BJ (cell line): ENCODE results near the gene C1QTNF12. TPM values are rescaled to one million over a fixed set of nuclear protein-coding genes. Genes with fewer than 3 reads are reported as not detected.

Experiments
- CTCF ChIA-PET: fragments of 350-600 bp; formaldehyde crosslinking; extraction: SDS; loops from one replicate; lab custom pipeline; 2021; ENCODE audit warnings: antibody characterized with exemption, inconsistent platforms; lab: Yijun Ruan, JAX
- POLR2A ChIA-PET: fragments of 300-600 bp; sonication (Branson Sonifier 250); formaldehyde crosslinking; extraction: SDS; loops from one replicate; lab custom pipeline; 2021; ENCODE audit warnings: antibody characterized with exemption; lab: Charles Lee
- DNase-seq: peaks from one replicate; pipeline ENCODE4 v3.0.0-alpha.2; 2011; ENCODE audit warnings: low read depth
- H3K27me3 ChIP-seq: 2 replicates; pipeline ENCODE4 v1.6.0; 2011; ENCODE audit warnings: low read length; ENCODE audit not compliant: control insufficient read depth, insufficient read depth
- H3K36me3 ChIP-seq: 2 replicates; pipeline ENCODE4 v1.5.1; 2011; ENCODE audit warnings: low read length; ENCODE audit not compliant: control insufficient read depth, insufficient read depth
- H3K4me3 ChIP-seq: 2 replicates; pipeline ENCODE4 v1.5.1; 2011; ENCODE audit warnings: low read depth, mild to moderate bottlenecking, control low read depth, low read length
- polyA plus RNA-seq: library from polyadenylated mRNA; depleted of rRNA; stranded (reverse); fragments of >200 nt; gene quantifications from 2 replicates; pipeline ENCODE4 v1.2.3, GENCODE V29; 2011
- TF ChIP-seq, protein P1 (sequence below): IDR thresholded peaks from 2 replicates; pipeline ENCODE4 v1.5.1; 2011; ENCODE audit warnings: low read depth, mild to moderate bottlenecking, control low read depth, inconsistent platforms, low read length, moderate library complexity; ENCODE audit not compliant: insufficient read depth

C1QTNF12 gene
- polyA plus RNA-seq, 1 experiment: 0.42 TPM

DNA sequence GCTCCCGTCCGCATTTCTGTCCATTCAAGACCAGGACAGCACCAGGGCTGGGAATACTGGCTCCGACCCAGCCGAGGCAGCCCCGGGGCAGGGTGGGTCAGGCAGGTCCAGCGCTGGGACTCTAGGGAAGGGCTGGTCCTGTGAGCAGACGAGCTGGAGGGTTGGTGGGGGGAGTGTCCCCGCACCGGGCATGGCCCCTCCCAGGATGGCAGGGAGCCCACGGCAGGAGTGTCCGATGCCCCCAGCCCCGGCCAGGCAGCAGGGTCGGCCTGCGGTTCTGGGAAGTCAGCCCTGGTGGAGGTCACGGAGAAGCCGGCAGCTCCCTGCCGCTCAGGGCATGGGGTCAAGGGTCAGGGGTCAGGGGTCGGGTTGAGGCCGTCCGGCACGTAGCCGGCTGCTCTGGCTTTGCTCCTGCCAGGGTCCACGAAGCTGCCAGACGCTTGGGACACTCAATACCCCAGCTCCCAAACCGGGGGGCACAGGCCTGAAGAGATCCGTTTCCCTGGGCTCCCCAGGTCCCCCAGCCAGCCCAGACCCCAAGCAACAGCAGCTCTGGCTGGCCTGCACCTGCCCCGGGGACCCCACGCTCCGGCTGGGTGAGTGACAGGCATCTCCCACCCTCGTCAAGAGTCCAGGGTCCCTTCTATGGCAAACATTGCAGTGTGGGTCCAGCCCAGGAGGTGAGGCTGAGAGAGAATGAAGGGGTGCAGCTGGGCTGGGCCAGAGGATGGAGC lies 6.7 kb downstream of the C1QTNF12 start:
- TF ChIP-seq, protein P1, sequence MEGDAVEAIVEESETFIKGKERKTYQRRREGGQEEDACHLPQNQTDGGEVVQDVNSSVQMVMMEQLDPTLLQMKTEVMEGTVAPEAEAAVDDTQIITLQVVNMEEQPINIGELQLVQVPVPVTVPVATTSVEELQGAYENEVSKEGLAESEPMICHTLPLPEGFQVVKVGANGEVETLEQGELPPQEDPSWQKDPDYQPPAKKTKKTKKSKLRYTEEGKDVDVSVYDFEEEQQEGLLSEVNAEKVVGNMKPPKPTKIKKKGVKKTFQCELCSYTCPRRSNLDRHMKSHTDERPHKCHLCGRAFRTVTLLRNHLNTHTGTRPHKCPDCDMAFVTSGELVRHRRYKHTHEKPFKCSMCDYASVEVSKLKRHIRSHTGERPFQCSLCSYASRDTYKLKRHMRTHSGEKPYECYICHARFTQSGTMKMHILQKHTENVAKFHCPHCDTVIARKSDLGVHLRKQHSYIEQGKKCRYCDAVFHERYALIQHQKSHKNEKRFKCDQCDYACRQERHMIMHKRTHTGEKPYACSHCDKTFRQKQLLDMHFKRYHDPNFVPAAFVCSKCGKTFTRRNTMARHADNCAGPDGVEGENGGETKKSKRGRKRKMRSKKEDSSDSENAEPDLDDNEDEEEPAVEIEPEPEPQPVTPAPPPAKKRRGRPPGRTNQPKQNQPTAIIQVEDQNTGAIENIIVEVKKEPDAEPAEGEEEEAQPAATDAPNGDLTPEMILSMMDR: no peak
- CTCF ChIA-PET: interaction anchor here (1.3 to 1.9 kb wide), 4 partner anchors 11 to 118 kb away, joined by 4 to 6 read pairs (median 5); no protein-coding TSS in a partner anchor
- POLR2A ChIA-PET: no interaction called here

DNA sequence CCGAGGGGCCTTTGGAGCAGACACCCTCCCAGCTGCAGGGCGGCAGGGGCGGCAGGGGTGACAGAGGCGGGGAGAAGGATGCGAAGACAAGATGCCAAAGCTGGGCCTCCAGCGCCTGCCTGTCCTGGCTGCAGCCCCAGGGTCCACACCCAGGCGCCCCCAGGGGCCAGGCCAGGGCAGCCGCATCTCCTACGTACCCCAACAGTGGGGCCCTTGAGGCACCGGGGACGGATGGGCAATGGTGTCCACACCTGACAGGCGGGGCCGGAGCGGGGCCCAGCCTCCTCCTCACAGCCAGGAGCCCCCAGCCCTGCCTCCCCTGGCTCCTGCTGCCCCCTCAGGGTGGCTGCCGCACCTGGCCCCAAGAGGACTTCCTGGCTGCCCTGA lies 7.3 kb downstream of the C1QTNF12 start:
- TF ChIP-seq, protein P1: no peak
- H3K27me3 ChIP-seq: no peaks in the 10 kb centered on the region
- ChIA-PET CTCF (interaction anchor here (1.3 to 1.9 kb wide), 3 partner anchors 11 to 117 kb away, joined by 4 to 6 read pairs (median 5); no protein-coding TSS in a partner anchor), POLR2A (no interaction called here)
- H3K4me3 ChIP-seq: no peak overlapping the region
- DNase-seq: no peak
- peaks cover 2% of the 10 kb centered on the region for H3K36me3 ChIP-seq

More for the DNA sequence above, 6.7 kb downstream of the C1QTNF12 start:
- H3K36me3 ChIP-seq: no peaks in the 10 kb centered on the region; the same call in 1 of the 2 replicates
- no peak overlapping the region for H3K4me3 ChIP-seq
- no peak for DNase-seq
- no peaks in the 10 kb centered on the region for H3K27me3 ChIP-seq

DNA sequence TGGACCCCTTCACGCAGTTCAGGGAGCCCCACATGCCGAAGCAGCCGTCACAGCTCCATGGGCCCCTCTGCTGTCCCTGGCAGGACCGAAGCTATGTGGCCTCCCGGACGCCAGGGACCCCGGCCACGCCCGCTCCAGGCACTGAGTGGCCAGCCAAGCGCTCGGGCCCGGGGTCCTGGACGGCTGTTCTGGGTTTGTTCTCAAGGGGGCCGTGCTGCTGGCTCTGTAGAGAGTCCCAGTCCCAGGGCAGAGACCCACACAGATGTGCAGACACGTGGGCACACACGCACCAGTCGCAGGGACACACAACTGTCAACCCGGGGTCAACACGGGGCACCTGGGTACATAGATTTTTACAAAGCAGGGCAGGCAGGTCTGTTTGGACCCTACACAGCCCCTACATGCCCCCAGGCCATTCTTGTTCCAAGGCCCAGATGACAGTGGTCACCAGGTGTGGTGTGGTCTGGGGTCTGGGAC lies 7.8 kb downstream of the C1QTNF12 start:
- ChIA-PET POLR2A (no interaction called here), CTCF (interaction anchor here (1.4 to 1.9 kb wide), 2 partner anchors 12 to 117 kb away, joined by 5 to 6 read pairs; no protein-coding TSS in a partner anchor)
- Histone ChIP-seq H3K27me3 (no peaks in the 10 kb centered on the region), H3K4me3 (no peak overlapping the region), H3K36me3 (peaks cover 2% of the 10 kb centered on the region)
- DNase-seq: no peak
- TF ChIP-seq, protein P1: no peak

DNA sequence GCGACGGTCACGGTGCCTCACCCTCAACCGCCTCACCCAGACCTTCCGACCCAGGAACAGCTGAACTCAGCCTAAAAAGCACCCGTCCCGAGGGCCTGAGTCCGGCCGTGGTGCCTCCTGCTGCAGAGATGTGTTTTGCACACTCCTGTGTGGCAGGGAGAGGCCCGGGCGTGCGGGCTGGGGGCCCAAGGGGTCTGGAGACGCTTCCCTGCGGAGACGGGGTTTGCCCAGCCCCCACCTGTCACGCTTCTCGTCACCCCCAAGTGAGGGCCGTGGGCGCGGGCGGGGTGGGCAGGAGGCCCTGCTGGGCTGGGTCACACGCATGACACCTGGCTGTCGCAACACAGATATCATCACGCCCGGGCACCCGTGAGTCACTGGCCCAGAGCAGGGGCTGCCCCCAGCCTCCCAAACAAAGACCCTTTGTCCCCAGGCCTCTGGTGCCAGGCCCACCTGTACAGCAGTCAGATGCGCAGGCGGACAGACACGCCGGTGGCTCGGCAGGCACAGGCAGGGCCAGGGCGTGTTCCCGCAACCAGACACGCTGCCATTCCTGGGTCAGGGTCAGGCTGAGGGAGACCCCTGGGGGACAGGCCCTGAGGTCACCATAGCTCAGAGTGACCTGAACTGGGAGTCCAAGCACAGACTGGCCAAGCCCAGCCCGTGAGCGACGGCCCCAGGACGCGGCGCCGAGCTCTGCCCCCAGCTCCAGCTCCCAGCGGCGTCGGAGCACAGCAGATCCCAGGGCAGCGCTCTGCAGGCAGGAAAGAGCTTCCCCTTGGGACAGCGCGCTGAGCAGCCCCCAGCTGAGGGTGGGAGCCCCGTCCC lies 8.4 kb downstream of the C1QTNF12 start:
- no peak for DNase-seq
- TF ChIP-seq, protein P1: no peak
- ChIA-PET CTCF (interaction anchor here (1.9 kb wide), 1 partner anchor 116 kb away, joined by 6 read pairs; no protein-coding TSS in a partner anchor), POLR2A (no interaction called here)
- Histone ChIP-seq H3K4me3 (no peak overlapping the region), H3K36me3 (peaks cover 2% of the 10 kb centered on the region), H3K27me3 (no peaks in the 10 kb centered on the region)
